Activated naive CD8-positive, alpha-beta T cell (primary cell): ENCODE results near the gene CDH13.
A peak's percentile ranks its signal among the peaks of the same experiment; 100 is the strongest.

ENCODE experiments used
- H3K27ac Mint-ChIP-seq: one replicate; pipeline ENCODE4 v1.8.0; 2021; ENCODE audit warnings: mixed read lengths
- H3K27me3 Mint-ChIP-seq: one replicate; pipeline ENCODE4 v1.8.0; 2021; ENCODE audit warnings: mixed read lengths
- H3K36me3 Mint-ChIP-seq: one replicate; pipeline ENCODE4 v1.8.0; 2021; ENCODE audit warnings: mixed read lengths
- H3K4me1 Mint-ChIP-seq: one replicate; pipeline ENCODE4 v1.8.0; 2021; ENCODE audit warnings: low read depth, mixed read lengths
- H3K4me3 Mint-ChIP-seq: one replicate; pipeline ENCODE4 v1.8.0; 2021; ENCODE audit warnings: mild to moderate bottlenecking, mixed read lengths
- H3K9me3 Mint-ChIP-seq: one replicate; pipeline ENCODE4 v1.8.0; 2021; ENCODE audit warnings: low read depth, mixed read lengths

Gene CDH13

DNA sequence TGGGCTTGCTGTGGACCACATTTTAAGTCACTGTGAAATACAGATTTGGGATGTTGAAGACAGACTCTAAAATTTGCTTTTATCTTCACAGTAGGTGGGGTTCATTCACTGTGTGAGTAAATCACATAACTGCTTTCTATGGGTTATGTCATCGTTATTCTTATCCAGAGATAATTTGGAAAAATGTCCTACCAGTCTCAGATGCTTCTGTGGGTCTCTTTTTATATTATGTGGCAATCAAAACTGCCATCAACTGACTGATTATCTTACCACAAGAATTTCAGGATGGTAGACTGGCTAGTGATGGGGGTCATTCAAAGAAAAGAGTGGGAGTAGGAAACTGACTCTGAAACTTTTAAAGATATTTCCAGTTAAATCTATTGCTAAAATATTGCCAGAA is 1184.1 kb downstream of the CDH13 start:
- H3K9me3 Mint-ChIP-seq: no peaks in the 10 kb centered on the region
- H3K4me1 Mint-ChIP-seq: peaks cover 35% of the 10 kb centered on the region
- H3K36me3 Mint-ChIP-seq: peaks cover 6% of the 10 kb centered on the region
- no peaks in the 10 kb centered on the region for H3K27me3 Mint-ChIP-seq
- peak overlapping the region; percentile 58 for H3K27ac Mint-ChIP-seq
- peak overlapping the region; percentile 45 for H3K4me3 Mint-ChIP-seq

- Mint-ChIP-seq H3K4me1 (peaks cover 20% of the 10 kb centered on the region), H3K4me3 (no peak overlapping the region), H3K27ac (peak overlapping the region; percentile 46), H3K27me3 (no peaks in the 10 kb centered on the region), H3K9me3 (no peaks in the 10 kb centered on the region), H3K36me3 (peaks cover 2% of the 10 kb centered on the region)
These were observed 1187.3 kb downstream of the CDH13 start for GRCh38 chr16:83813823-83814658.

- Mint-ChIP-seq H3K4me3 (no peak overlapping the region), H3K27me3 (no peaks in the 10 kb centered on the region), H3K27ac (no peak overlapping the region), H3K36me3 (no peaks in the 10 kb centered on the region), H3K4me1 (peaks cover 18% of the 10 kb centered on the region), H3K9me3 (no peaks in the 10 kb centered on the region)
These were observed 1187.9 kb downstream of the CDH13 start for GRCh38 chr16:83814659-83814985.

GRCh38 chr16:83817022-83817421 is 1190.3 kb downstream of the CDH13 start:
- H3K4me1 Mint-ChIP-seq: no peaks in the 10 kb centered on the region
- H3K27ac Mint-ChIP-seq: no peak overlapping the region
- no peaks in the 10 kb centered on the region for H3K36me3 Mint-ChIP-seq
- H3K4me3 Mint-ChIP-seq: no peak overlapping the region
- H3K27me3 Mint-ChIP-seq: no peaks in the 10 kb centered on the region
- H3K9me3 Mint-ChIP-seq: no peaks in the 10 kb centered on the region

- no peaks in the 10 kb centered on the region for H3K27me3 Mint-ChIP-seq
- no peaks in the 10 kb centered on the region for H3K4me1 Mint-ChIP-seq
- no peak overlapping the region for H3K4me3 Mint-ChIP-seq
- no peaks in the 10 kb centered on the region for H3K36me3 Mint-ChIP-seq
- no peaks in the 10 kb centered on the region for H3K9me3 Mint-ChIP-seq
- H3K27ac Mint-ChIP-seq: no peak overlapping the region
These were observed 1191.5 kb downstream of the CDH13 start for GRCh38 chr16:83818276-83818675.

GRCh38 chr16:83819361-83819760 is 1192.6 kb downstream of the CDH13 start:
- Mint-ChIP-seq H3K27ac (no peak overlapping the region), H3K36me3 (no peaks in the 10 kb centered on the region), H3K27me3 (no peaks in the 10 kb centered on the region), H3K9me3 (no peaks in the 10 kb centered on the region), H3K4me1 (no peaks in the 10 kb centered on the region), H3K4me3 (no peak overlapping the region)

DNA sequence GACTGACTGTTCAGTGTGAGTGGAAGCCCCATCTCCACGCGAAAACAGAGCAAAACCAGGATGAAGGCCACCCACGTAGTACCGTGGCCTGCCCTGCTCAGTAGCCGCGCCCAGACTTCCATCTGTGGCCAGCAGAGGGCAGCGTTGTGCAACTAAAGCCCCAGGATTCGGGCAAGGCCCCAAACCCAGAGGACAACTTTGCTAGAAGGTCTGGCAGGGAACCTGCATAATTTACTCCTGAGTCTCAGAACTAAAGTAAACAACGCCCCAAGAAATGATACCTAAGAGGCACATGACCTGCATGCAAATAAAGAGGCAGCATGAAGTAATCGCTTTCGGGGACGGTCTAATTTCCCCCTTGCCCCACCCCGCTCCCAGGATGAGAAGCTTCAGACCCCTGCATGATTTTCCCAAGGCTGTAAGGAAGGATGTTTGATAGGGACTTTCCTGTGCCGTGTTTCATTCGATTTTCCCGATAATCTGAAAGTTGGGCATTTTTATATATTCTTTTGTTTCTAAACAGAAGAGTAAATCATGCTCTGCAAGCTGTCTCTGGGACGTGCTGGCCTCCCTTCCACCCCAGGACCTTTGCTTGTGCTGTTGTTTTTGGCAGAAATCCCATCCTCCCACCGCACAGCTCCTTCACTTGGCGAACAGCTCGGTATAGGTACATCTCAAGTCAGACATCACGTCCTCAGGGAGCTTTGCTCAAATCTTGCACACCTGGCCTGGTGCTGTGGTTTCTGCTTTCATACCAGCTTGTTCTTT is 1199.6 kb downstream of the CDH13 start:
- Mint-ChIP-seq H3K4me3 (no peak overlapping the region), H3K36me3 (no peaks in the 10 kb centered on the region), H3K4me1 (peaks cover 1% of the 10 kb centered on the region), H3K9me3 (no peaks in the 10 kb centered on the region), H3K27ac (no peak overlapping the region), H3K27me3 (no peaks in the 10 kb centered on the region)

GRCh38 chr16:83830091-83830768 is 1203.5 kb downstream of the CDH13 start:
- H3K36me3 Mint-ChIP-seq: no peaks in the 10 kb centered on the region
- H3K27me3 Mint-ChIP-seq: peaks cover under 1% of the 10 kb centered on the region
- H3K27ac Mint-ChIP-seq: no peak overlapping the region
- no peaks in the 10 kb centered on the region for H3K9me3 Mint-ChIP-seq
- H3K4me1 Mint-ChIP-seq: peaks cover 5% of the 10 kb centered on the region
- H3K4me3 Mint-ChIP-seq: no peak overlapping the region

GRCh38 chr16:83830769-83831455 is 1204.1 kb downstream of the CDH13 start:
- Mint-ChIP-seq H3K36me3 (no peaks in the 10 kb centered on the region), H3K27me3 (peaks cover 2% of the 10 kb centered on the region), H3K4me3 (no peak overlapping the region), H3K4me1 (peaks cover 11% of the 10 kb centered on the region), H3K27ac (no peak overlapping the region), H3K9me3 (no peaks in the 10 kb centered on the region)

GRCh38 chr16:83831456-83831987 is 1204.8 kb downstream of the CDH13 start:
- H3K27me3 Mint-ChIP-seq: peaks cover 4% of the 10 kb centered on the region
- no peak overlapping the region for H3K4me3 Mint-ChIP-seq
- peaks cover 17% of the 10 kb centered on the region for H3K4me1 Mint-ChIP-seq
- H3K27ac Mint-ChIP-seq: no peak overlapping the region
- no peaks in the 10 kb centered on the region for H3K36me3 Mint-ChIP-seq
- H3K9me3 Mint-ChIP-seq: no peaks in the 10 kb centered on the region

DNA sequence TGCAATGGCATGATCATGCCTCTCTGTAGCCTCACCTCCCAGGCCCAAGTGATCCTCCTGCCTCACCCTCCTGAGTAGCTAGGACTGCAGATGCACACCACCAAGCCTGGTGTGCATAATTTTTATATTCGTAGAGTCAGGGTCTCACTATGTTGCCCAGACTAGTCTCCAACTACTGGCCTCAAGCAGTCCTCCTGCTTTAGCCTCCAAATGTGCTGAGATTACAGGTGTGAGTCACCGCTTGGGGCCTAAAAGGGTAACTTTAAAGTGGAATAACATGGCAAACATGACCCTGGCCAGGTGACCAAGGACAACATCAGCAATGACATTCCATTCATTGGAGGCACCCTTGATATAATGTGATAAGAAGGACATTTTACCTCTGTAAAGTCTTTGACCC is 1207.2 kb downstream of the CDH13 start:
- H3K9me3 Mint-ChIP-seq: no peaks in the 10 kb centered on the region
- peaks cover 11% of the 10 kb centered on the region for H3K27me3 Mint-ChIP-seq
- no peak overlapping the region for H3K27ac Mint-ChIP-seq
- H3K36me3 Mint-ChIP-seq: no peaks in the 10 kb centered on the region
- H3K4me3 Mint-ChIP-seq: no peak overlapping the region
- peaks cover 17% of the 10 kb centered on the region for H3K4me1 Mint-ChIP-seq

DNA sequence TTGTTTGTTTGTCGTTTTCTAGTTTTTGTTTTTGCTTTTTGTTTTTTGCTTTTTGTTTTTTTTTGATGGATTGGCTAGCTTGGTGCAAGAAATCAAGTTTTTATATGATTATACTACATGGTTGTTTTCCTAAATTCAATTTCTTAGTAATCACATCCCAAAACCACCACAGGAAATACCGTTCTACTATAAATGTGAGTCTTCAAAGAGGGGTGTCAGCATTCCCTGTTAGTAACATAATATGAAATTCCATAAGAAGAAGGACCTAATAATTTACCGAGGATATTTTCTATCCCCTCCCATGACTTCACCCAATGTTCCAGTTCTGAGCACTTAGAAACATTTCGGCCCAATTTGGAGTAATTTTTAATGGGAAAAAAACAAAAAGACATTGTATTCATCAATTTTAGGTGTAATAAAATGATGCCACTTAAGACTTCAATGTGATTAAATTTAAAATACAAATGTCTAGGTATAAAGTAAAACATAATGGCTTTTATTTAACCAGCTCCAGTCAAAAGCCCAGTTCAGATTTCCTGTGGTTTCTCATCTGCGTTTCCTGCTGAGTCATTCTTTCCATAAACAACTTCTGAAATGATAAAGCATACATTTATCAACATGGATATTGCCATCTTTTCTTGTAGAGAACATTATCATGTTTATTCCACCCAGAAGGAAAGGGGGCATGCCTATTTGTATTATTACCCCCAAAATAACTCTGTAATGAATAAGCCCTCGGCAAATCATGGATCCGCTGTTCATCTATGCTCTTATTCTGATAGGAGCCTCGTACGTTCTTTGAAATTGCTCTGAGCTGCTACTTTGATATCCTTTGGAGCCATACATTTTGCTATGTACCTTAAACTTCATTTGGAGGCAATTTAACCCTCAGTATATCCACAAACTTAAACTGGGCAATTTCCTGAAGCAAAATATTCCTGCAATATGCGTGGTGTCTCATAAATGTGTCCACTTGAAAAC is 1209.1 kb downstream of the CDH13 start:
- Mint-ChIP-seq H3K27ac (no peak overlapping the region), H3K9me3 (no peaks in the 10 kb centered on the region), H3K36me3 (no peaks in the 10 kb centered on the region), H3K4me1 (peaks cover 17% of the 10 kb centered on the region), H3K27me3 (peaks cover 11% of the 10 kb centered on the region), H3K4me3 (no peak overlapping the region)

DNA sequence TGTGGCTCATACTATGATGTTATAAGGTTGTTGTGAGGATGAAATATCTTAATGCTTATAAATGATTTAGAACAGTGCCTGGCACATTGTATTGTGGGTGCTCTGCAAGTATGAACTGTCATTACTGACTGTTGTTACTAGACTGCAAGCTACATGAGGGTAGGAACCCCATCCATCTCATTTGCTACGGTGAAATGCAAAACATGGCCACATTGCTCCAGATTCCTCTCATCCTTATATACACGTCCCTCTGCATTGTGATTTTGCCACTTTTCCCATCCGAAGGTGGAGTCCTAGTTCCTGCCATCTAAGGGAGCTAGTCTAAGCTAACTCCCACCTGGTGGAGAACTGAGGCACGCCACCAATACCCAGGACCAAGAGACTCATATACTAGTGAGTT is 1210.8 kb downstream of the CDH13 start:
- Mint-ChIP-seq H3K36me3 (no peaks in the 10 kb centered on the region), H3K9me3 (no peaks in the 10 kb centered on the region), H3K27ac (no peak overlapping the region), H3K27me3 (peaks cover 11% of the 10 kb centered on the region), H3K4me3 (no peak overlapping the region), H3K4me1 (peaks cover 17% of the 10 kb centered on the region)

DNA sequence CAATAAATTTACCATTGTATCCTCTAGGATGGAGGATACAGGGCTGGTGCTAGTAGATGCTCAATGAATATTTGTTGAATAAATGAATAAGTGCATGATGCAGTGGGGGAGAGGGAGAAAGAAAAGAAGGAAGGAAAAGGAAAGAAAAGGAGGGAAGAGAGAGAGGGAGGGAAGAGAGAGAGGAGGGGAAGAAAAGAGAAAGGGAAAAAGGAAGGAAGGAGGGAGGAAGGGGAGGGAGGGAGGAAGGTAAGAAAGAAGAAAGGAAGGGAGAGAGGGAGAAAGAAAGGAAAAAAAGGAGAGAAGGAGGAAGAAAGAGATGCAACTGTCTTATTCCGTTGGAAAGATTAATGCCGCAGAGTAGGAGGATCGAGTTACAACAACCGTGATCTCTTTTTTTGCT is 1211.4 kb downstream of the CDH13 start:
- H3K4me1 Mint-ChIP-seq: peaks cover 17% of the 10 kb centered on the region
- no peaks in the 10 kb centered on the region for H3K9me3 Mint-ChIP-seq
- no peaks in the 10 kb centered on the region for H3K36me3 Mint-ChIP-seq
- H3K27me3 Mint-ChIP-seq: peaks cover 11% of the 10 kb centered on the region
- no peak overlapping the region for H3K27ac Mint-ChIP-seq
- H3K4me3 Mint-ChIP-seq: no peak overlapping the region
